GM12878 (cell line): ENCODE data around the gene FGFR2. TPM values are rescaled to one million over a fixed set of nuclear protein-coding genes. Genes with fewer than 3 reads are reported as not detected.
A peak's percentile ranks its signal among the peaks of the same experiment; 100 is the strongest.

Experiments
- ATAC-seq: fragments of 200-7000 bp; cut with Tn5 transposase; 3 replicates; pipeline ENCODE4 v1.9.1; 2020; ENCODE audit warnings: mild to moderate bottlenecking, moderate library complexity
- BruUV-seq: library from RNA; stranded (reverse); fragments of 400-500 nt; replicated peaks from 2 replicates; lab custom pipeline; 2021; lab: Mats Ljungman, UMichigan
- CTCF ChIA-PET: fragments of 300-600 bp; sonication (Branson Sonifier 250); formaldehyde crosslinking; extraction: SDS; loops from one replicate; lab custom pipeline; 2021; ENCODE audit warnings: inconsistent platforms; lab: Yijun Ruan, JAX
- POLR2A ChIA-PET: fragments of 350-600 bp; formaldehyde crosslinking; extraction: SDS; loops from one replicate; lab custom pipeline; 2021; ENCODE audit warnings: inconsistent platforms; lab: Charles Lee
- RAD21 ChIA-PET: fragments of 300-600 bp; sonication (Branson Sonifier 250); formaldehyde crosslinking; loops from one replicate; lab custom pipeline; 2023; ENCODE audit warnings: antibody characterized with exemption; ENCODE audit not compliant: unreplicated experiment; lab: Charles Lee
- SMC1A ChIA-PET: fragments of 300-600 bp; sonication (Branson Sonifier 250); formaldehyde crosslinking; loops from one replicate; lab custom pipeline; 2023; ENCODE audit not compliant: unreplicated experiment, uncharacterized antibody; lab: Charles Lee
- DNase-seq: peaks from one replicate; pipeline ENCODE4 v3.0.0-alpha.2; 2011; ENCODE audit warnings: low read depth, low spot score
- FAIRE-seq: peaks from 3 replicates; lab custom pipeline; 2011; peaks lifted over from hg19 to GRCh38; lab: Jason Lieb, UNC
- H2AFZ ChIP-seq: 2 replicates; pipeline ENCODE4 v1.6.0; 2011; ENCODE audit warnings: low read depth, low read length, control low read depth; ENCODE audit not compliant: control insufficient read depth
- H3K27ac ChIP-seq: 2 replicates; pipeline ENCODE4 v1.5.1; 2011; ENCODE audit warnings: control low read depth; ENCODE audit not compliant: control insufficient read depth, insufficient read depth
- H3K27me3 ChIP-seq, 2 experiments: replicated peaks in 1 of 2; 2 replicates each; pipeline versions ENCODE4 v1.6.0 to v1.6.1; 2011; ENCODE audit warnings: low read length in 1 of 2; ENCODE audit not compliant: control insufficient read depth in 2 of 2, insufficient read depth in 2 of 2
- H3K36me3 ChIP-seq, 2 experiments: 2 replicates each; pipeline ENCODE4 v1.5.1; 2011; ENCODE audit warnings: low read length in 1 of 2; ENCODE audit not compliant: control insufficient read depth in 2 of 2, insufficient read depth in 2 of 2
- H3K4me1 ChIP-seq: 2 replicates; pipeline ENCODE4 v1.6.1; 2011; ENCODE audit warnings: mild to moderate bottlenecking, low read length, moderate library complexity, mixed read lengths; ENCODE audit not compliant: control insufficient read depth, insufficient read depth
- H3K4me2 ChIP-seq: 2 replicates; pipeline ENCODE4 v1.6.0; 2011; ENCODE audit warnings: control low read depth; ENCODE audit not compliant: control insufficient read depth, insufficient read depth
- H3K4me3 ChIP-seq: fragments of 200-600 bp; sonication (generic); 2 replicates; pipeline ENCODE4 v1.5.1; 2016
- H3K79me2 ChIP-seq: 2 replicates; pipeline ENCODE4 v1.6.0; 2011; ENCODE audit warnings: low read length; ENCODE audit not compliant: control insufficient read depth, insufficient read depth
- H3K9ac ChIP-seq: 2 replicates; pipeline ENCODE4 v1.8.0; 2011; ENCODE audit warnings: low read length, control low read depth, mixed read lengths; ENCODE audit not compliant: control insufficient read depth, insufficient read depth
- H3K9me3 ChIP-seq: replicated peaks from 3 replicates; pipeline ENCODE4 v1.5.1; 2011; ENCODE audit warnings: mild to moderate bottlenecking, low read length; ENCODE audit not compliant: control insufficient read depth, insufficient read depth
- H4K20me1 ChIP-seq: 2 replicates; pipeline ENCODE4 v1.6.0; 2011; ENCODE audit not compliant: control insufficient read depth, insufficient read depth
- BMI1 ChIP-seq: fragments of 450-650 bp; IDR thresholded peaks from 2 replicates; pipeline ENCODE4 v1.6.1; 2016; ENCODE audit warnings: mild to moderate bottlenecking, moderate library complexity, borderline replicate concordance
- DPF2 ChIP-seq: fragments of 450-650 bp; IDR thresholded peaks from 2 replicates; pipeline ENCODE4 v1.6.1; 2017; ENCODE audit warnings: mild to moderate bottlenecking
- HCFC1 ChIP-seq: fragments of 150-350 bp; IDR thresholded peaks from 2 replicates; pipeline ENCODE4 v1.6.1; 2014; ENCODE audit warnings: low read length
- MAX ChIP-seq: IDR thresholded peaks from 2 replicates; pipeline ENCODE4 v1.6.1; 2012; ENCODE audit warnings: low read depth, low read length, improper control_type of control experiment
- MYB ChIP-seq: fragments of 150-350 bp; IDR thresholded peaks from 2 replicates; pipeline ENCODE4 v1.6.1; 2014; ENCODE audit warnings: mild to moderate bottlenecking, low read depth, low read length, borderline replicate concordance
- NRF1 ChIP-seq: conservative IDR thresholded peaks from 2 replicates; pipeline ENCODE4 v1.6.1; 2011; ENCODE audit warnings: mild to moderate bottlenecking, low read depth, low read length, improper control_type of control experiment
- POLR2A ChIP-seq: IDR thresholded peaks from 2 replicates; pipeline ENCODE4 v1.6.1; 2011; ENCODE audit warnings: low read depth, mild to moderate bottlenecking, low read length
- RBBP5 ChIP-seq: fragments of 200-600 bp; sonication (generic); conservative IDR thresholded peaks from 2 replicates; pipeline ENCODE4 v1.6.1; 2016
- SKIL ChIP-seq: fragments of 450-650 bp; IDR thresholded peaks from 2 replicates; pipeline ENCODE4 v1.6.1; 2017; ENCODE audit warnings: mild to moderate bottlenecking, low read depth, inconsistent platforms; ENCODE audit not compliant: poor library complexity, severe bottlenecking
- WRNIP1 ChIP-seq: IDR thresholded peaks from 2 replicates; pipeline ENCODE4 v1.6.1; 2011; ENCODE audit warnings: low read depth, low read length, improper control_type of control experiment, borderline replicate concordance
- WGBS: methylation state at CpG from one replicate; pipeline ENCODE4 v1.1.6; 2016; ENCODE audit warnings: low lambda C conversion rate; ENCODE audit not compliant: insufficient replicate concordance, insufficient coverage; ENCODE audit errors: missing lambda C conversion rate; 5-methylcytosine and 5-hydroxymethylcytosine counted together
- in situ Hi-C: fragments of 300-500 bp; cut with MboI; formaldehyde crosslinking; loops from 9 replicates; pipeline ENCODE4 v1.14.3; 2018; ENCODE audit warnings: mixed read lengths
- intact Hi-C: fragments of 100-400 bp; cut with micrococcal nuclease; formaldehyde crosslinking; loops from one replicate; pipeline ENCODE4 v1.14.2; 2022; ENCODE audit not compliant: unreplicated experiment
- polyA plus RNA-seq, 11 experiments: library from polyadenylated mRNA; depleted of rRNA in 4 of 11; unstranded in 6 of 11; stranded (reverse) in 5 of 11; fragments of >200 nt; fragmentation: Nextera tagmentation in 4 of 11; fragmentation: Illumina TruSeq in 1 of 11; extraction: Ambion mirVana in 4 of 11; extraction: Trizol in 1 of 11; gene quantifications; 1 replicate in 1 of 11; 2 replicates in 10 of 11; pipeline versions ENCODE4 v1.2.1 to v1.2.3, GENCODE V29; 2011 to 2016; ENCODE audit warnings: inconsistent platforms in 2 of 11, missing spikeins in 2 of 11, low read depth in 1 of 11
- total RNA-seq, 4 experiments: library from RNA; depleted of rRNA in 3 of 4; stranded (reverse); fragments of >200 nt in 3 of 4; fragmentation: Illumina TruSeq in 1 of 4; extraction: Trizol in 1 of 4; gene quantifications; 2 replicates each; pipeline versions ENCODE4 v1.2.1 to v1.2.3, GENCODE V29; 2013 to 2021

The FGFR2 gene
- total and polyA plus RNA-seq, 10 of the 15 experiments (the other 5 are each of a cell fraction or from before 2014, with no cell fraction given) = 0.04 to 0.15 TPM; not detected in 8

GRCh38 chr10:121450247-121450646 is 148.0 kb downstream of the FGFR2 start (continued):
- no peak for TF ChIP-seq WRNIP1
- no peak for TF ChIP-seq RBBP5

GRCh38 chr10:121449482-121449924 is 148.7 kb downstream of the FGFR2 start:
- Histone ChIP-seq H3K27ac (no peak overlapping the region), H2AFZ (no peak overlapping the region), H3K9me3 (no peaks in the 10 kb centered on the region), H3K79me2 (no peaks in the 10 kb centered on the region), H3K4me2 (no peak overlapping the region; the same call in 1 of the 2 replicates), H3K4me3 (no peak overlapping the region)
- DNase-seq = peak; percentile 5
- no TSS peak for BruUV-seq
- intact Hi-C loops (loop anchor here (5.0 kb wide), 1 partner anchor 87 kb away; no protein-coding TSS in a partner anchor), in situ Hi-C loops (no loop called here)
- no peak for FAIRE-seq
- RAD21 ChIA-PET = interaction anchor here (1.8 kb wide), 1 partner anchor 19 kb away, joined by 5 read pairs; no protein-coding TSS in a partner anchor
- CTCF ChIA-PET = interaction anchor here (1.0 kb wide), 2 partner anchors 15 to 158 kb away, joined by 3 to 4 read pairs; no protein-coding TSS in a partner anchor
- 13% methylated on average over 4 of the region's 4 CpGs for WGBS
- no peak for TF ChIP-seq POLR2A
- no peak for TF ChIP-seq HCFC1
- TF ChIP-seq DPF2 = peak; percentile 12; the same call in 1 of the 2 replicates
- TF ChIP-seq SKIL = no peak
- TF ChIP-seq BMI1 = no peak
- TF ChIP-seq NRF1 = no peak
- no peak for TF ChIP-seq MYB
- no peak for TF ChIP-seq MAX
- TF ChIP-seq, all 136 proteins: peak for 1
- Histone ChIP-seq H3K9ac (no peak overlapping the region), H3K36me3 (no peaks in the 10 kb centered on the region), H3K4me1 (no peaks in the 10 kb centered on the region), H4K20me1 (no peaks in the 10 kb centered on the region), H3K27me3 (no peaks in the 10 kb centered on the region; a peak in 1 of 4 replicates)
- SMC1A ChIA-PET = interaction anchor here (0.7 to 1.4 kb wide), 7 partner anchors 9 to 81 kb away, joined by 3 to 4 read pairs (median 3); no protein-coding TSS in a partner anchor
- POLR2A ChIA-PET = interaction anchor here (1.1 to 1.2 kb wide), 2 partner anchors 16 to 20 kb away, joined by 3 read pairs; no protein-coding TSS in a partner anchor
- peak; percentile 59 for ATAC-seq
